PC-9 (cell line): ENCODE data around the gene ECE1. TPM values are rescaled to one million over a fixed set of nuclear protein-coding genes. Genes with fewer than 3 reads are reported as not detected.

Experiments
- Bru-seq: library from RNA; stranded (reverse); fragments of 400-500 nt; gene quantifications from one replicate; lab custom pipeline; 2021; lab: Mats Ljungman, UMichigan
- BruChase-seq, 2 experiments: library from RNA; stranded (reverse); fragments of 400-500 nt; gene quantifications; one replicate each; lab custom pipeline; 2021; lab: Mats Ljungman, UMichigan
- BruUV-seq: library from RNA; stranded (reverse); fragments of 400-500 nt; replicated peaks from 2 replicates; lab custom pipeline; 2021; lab: Mats Ljungman, UMichigan
- CTCF ChIA-PET: fragments of 300-600 bp; sonication (Branson Sonifier 250); formaldehyde crosslinking; loops from one replicate; lab custom pipeline; 2022; ENCODE audit warnings: antibody characterized with exemption; lab: Charles Lee
- POLR2A ChIA-PET: fragments of 300-600 bp; sonication (Branson Sonifier 250); formaldehyde crosslinking; loops from one replicate; lab custom pipeline; 2022; ENCODE audit warnings: antibody characterized with exemption; ENCODE audit not compliant: unreplicated experiment; lab: Charles Lee
- DNase-seq, 2 experiments: peaks; one replicate each; pipeline versions ENCODE4 v3.0.0 to v3.0.0-alpha.2; 2015 to 2022; ENCODE audit warnings: mixed read lengths in 1 of 2
- H2AFZ ChIP-seq: fragments of 200-600 bp; sonication (generic); 2 replicates; pipeline ENCODE4 v1.8.1; 2017; ENCODE audit warnings: antibody characterized with exemption
- H3F3A ChIP-seq: fragments of 200-600 bp; sonication (generic); 2 replicates; pipeline ENCODE4 v1.8.1; 2017; ENCODE audit warnings: antibody characterized with exemption, mild to moderate bottlenecking, low read depth; ENCODE audit not compliant: insufficient read depth
- H3K27ac ChIP-seq: fragments of 200-600 bp; sonication (generic); 2 replicates; pipeline ENCODE4 v1.6.1; 2016; ENCODE audit warnings: mixed run types
- H3K27me3 ChIP-seq: fragments of 200-600 bp; sonication (generic); 2 replicates; pipeline ENCODE4 v1.6.1; 2016; ENCODE audit warnings: low read depth, mixed run types; ENCODE audit not compliant: insufficient read depth
- H3K36me3 ChIP-seq: fragments of 200-600 bp; sonication (generic); 2 replicates; pipeline ENCODE4 v1.6.1; 2016; ENCODE audit warnings: low read depth, mixed run types
- H3K4me1 ChIP-seq: fragments of 200-600 bp; sonication (generic); replicated peaks from 2 replicates; pipeline ENCODE4 v1.6.1; 2016; ENCODE audit warnings: mixed run types; ENCODE audit not compliant: insufficient read depth
- H3K4me2 ChIP-seq: fragments of 200-600 bp; sonication (generic); 2 replicates; pipeline ENCODE4 v1.6.1; 2017; ENCODE audit warnings: mixed run types
- H3K4me3 ChIP-seq: fragments of 200-600 bp; sonication (generic); 2 replicates; pipeline ENCODE4 v1.6.1; 2016; ENCODE audit warnings: mixed run types
- H3K79me2 ChIP-seq: fragments of 200-600 bp; sonication (generic); 2 replicates; pipeline ENCODE4 v1.6.1; 2017; ENCODE audit warnings: low read depth, mixed run types
- H3K9me2 ChIP-seq: fragments of 200-600 bp; sonication (generic); 2 replicates; pipeline ENCODE4 v1.8.1; 2017; ENCODE audit warnings: mild to moderate bottlenecking; ENCODE audit not compliant: insufficient read depth
- H3K9me3 ChIP-seq: fragments of 200-600 bp; sonication (generic); 2 replicates; pipeline ENCODE4 v1.8.1; 2016; ENCODE audit warnings: low read depth; ENCODE audit not compliant: insufficient read depth
- H4K20me1 ChIP-seq: fragments of 200-600 bp; sonication (generic); 2 replicates; pipeline ENCODE4 v1.8.1; 2017; ENCODE audit not compliant: insufficient read depth
- CTCF ChIP-seq: fragments of 200-600 bp; sonication (generic); conservative IDR thresholded peaks from 2 replicates; pipeline ENCODE4 v1.6.1; 2017; ENCODE audit warnings: mixed run types, antibody characterized with exemption, mild to moderate bottlenecking, moderate library complexity
- EZH2 ChIP-seq: fragments of 200-600 bp; sonication (generic); IDR thresholded peaks from 2 replicates; pipeline ENCODE4 v1.8.0; 2017; ENCODE audit warnings: antibody characterized with exemption, low read depth
- intact Hi-C: fragments of 100-400 bp; cut with micrococcal nuclease; formaldehyde crosslinking; loops from one replicate; pipeline ENCODE4 v1.10.0; 2022; ENCODE audit not compliant: unreplicated experiment
- long read RNA-seq: library from polyadenylated mRNA; stranded (forward); transcript quantifications from one replicate; pipeline ENCODE4 v2.0.0, GENCODE V29; 2022
- total RNA-seq: library from RNA; stranded (reverse); gene quantifications from 2 replicates; pipeline ENCODE4 v1.2.3, GENCODE V29; 2021

Gene ECE1
- total RNA-seq (80.8 and 82.1 TPM in 2 replicates), Bru-seq, nascent RNA (percentile 63 among the genes with signal in this experiment), BruChase-seq, experiment 1, labeled RNA remaining after a 2-hour chase (percentile 59 among the genes with signal in this experiment), BruChase-seq, experiment 2, labeled RNA remaining after a 6-hour chase (percentile 73 among the genes with signal in this experiment)
- long read RNA-seq, full-length matches to known transcripts, result 56 of 137 reads
- long read RNA-seq, partial matches to known transcripts, result 9 of 137 reads
- long read RNA-seq, other reads (novel, unspliced or antisense), result 72 of 137 reads

- peak in 1 of 2 experiments; percentile 48 for DNase-seq
- no peak for TF ChIP-seq EZH2
- no peak for TF ChIP-seq CTCF
- H3K9me3 ChIP-seq, result no peaks in the 10 kb centered on the region
- H3K36me3 ChIP-seq, result no peaks in the 10 kb centered on the region
- 0 out of 2 replicates have a peak within 1 kb of the TSS, but pooled peaks have one; percentile 9 for H3K27ac ChIP-seq
- H3K79me2 ChIP-seq, result 0 out of 2 replicates have a peak, but pooled peaks cover 3% of the 10 kb centered on the region
- H3K4me1 ChIP-seq, result peaks cover 13% of the 10 kb centered on the region
- peaks cover 12% of the 10 kb centered on the region for H3F3A ChIP-seq
- ChIA-PET CTCF (no interaction called here), POLR2A (interaction anchor here (0.6 kb wide), 1 partner anchor 26 kb away, joined by 3 read pairs; no protein-coding TSS in a partner anchor)
- peak within 1 kb of the TSS; percentile 67 for H3K4me3 ChIP-seq
- H3K4me2 ChIP-seq, result peak within 1 kb of the TSS; percentile 90
- intact Hi-C loops, result no loop called here
- no peaks in the 10 kb centered on the region for H4K20me1 ChIP-seq
- H2AFZ ChIP-seq, result peak within 1 kb of the TSS; percentile 71; the same call in 1 of the 2 replicates
- BruUV-seq, result no TSS peak
- H3K27me3 ChIP-seq, result no peaks in the 10 kb centered on the region
- no peaks in the 10 kb centered on the region for H3K9me2 ChIP-seq
Observed at GRCh38 chr1:21289700-21290545, at the start of gene ECE1. ECE1 (minus strand) TSS chr1:21290463; CDS start chr1:21290414, 49 bp downstream.

- H3K9me3 ChIP-seq, result no peaks in the 10 kb centered on the region
- H3K36me3 ChIP-seq, result no peaks in the 10 kb centered on the region
- peaks cover 72% of the 10 kb centered on the region for H3K79me2 ChIP-seq
- intact Hi-C loops, result no loop called here
- peaks cover 40% of the 10 kb centered on the region; the same call in 1 of the 2 replicates for H3F3A ChIP-seq
- no peak for DNase-seq
- no peaks in the 10 kb centered on the region for H3K27me3 ChIP-seq
- TF ChIP-seq EZH2 (no peak), CTCF (no peak)
- H3K4me1 ChIP-seq, result peaks cover 75% of the 10 kb centered on the region
- no peak overlapping the region for H3K4me3 ChIP-seq
- no TSS peak for BruUV-seq
- no peaks in the 10 kb centered on the region for H3K9me2 ChIP-seq
- H3K4me2 ChIP-seq, result peak overlapping the region; percentile 50
- 0 out of 2 replicates have a peak, but pooled peaks cover 2% of the 10 kb centered on the region for H4K20me1 ChIP-seq
- ChIA-PET CTCF (no interaction called here), POLR2A (no interaction called here)
- 0 out of 2 replicates have a peak overlapping the region, but pooled peaks have one; percentile 63 for H3K27ac ChIP-seq
- no peak overlapping the region for H2AFZ ChIP-seq
Observed at GRCh38 chr1:21339356-21340229, 49.3 kb upstream of the ECE1 start.
